ENCODE data around the gene ATP1A1.

GRCh38 chr1:116361648-116362047, 11.4 kb upstream of the ATP1A1 start:
- TF ChIP-seq SMAD3 (CRISPR knock-in tag; IDR thresholded peaks at IDR 0.05; ENCODE audit: borderline replicate concordance) (no peak), AFF4 (CRISPR knock-in tag; IDR thresholded peaks at IDR 0.05; ENCODE audit: borderline replicate concordance) (no peak), ZNF138 (CRISPR knock-in tag; conservative IDR thresholded peaks at IDR 0.05) (no peak), ZBTB43 (CRISPR knock-in tag; IDR thresholded peaks at IDR 0.05) (no peak), GTF2I (CRISPR knock-in tag; conservative IDR thresholded peaks at IDR 0.05) (no peak), NR3C1 (CRISPR knock-in tag; conservative IDR thresholded peaks at IDR 0.05; ENCODE audit: low read depth) (no peak), CTCF (IDR thresholded peaks at IDR 0.05) (no peak), ATF2 (CRISPR knock-in tag; IDR thresholded peaks at IDR 0.05; ENCODE audit: borderline replicate concordance, low read depth) (no peak)
